ENCODE results near the gene RPS24.

DNA sequence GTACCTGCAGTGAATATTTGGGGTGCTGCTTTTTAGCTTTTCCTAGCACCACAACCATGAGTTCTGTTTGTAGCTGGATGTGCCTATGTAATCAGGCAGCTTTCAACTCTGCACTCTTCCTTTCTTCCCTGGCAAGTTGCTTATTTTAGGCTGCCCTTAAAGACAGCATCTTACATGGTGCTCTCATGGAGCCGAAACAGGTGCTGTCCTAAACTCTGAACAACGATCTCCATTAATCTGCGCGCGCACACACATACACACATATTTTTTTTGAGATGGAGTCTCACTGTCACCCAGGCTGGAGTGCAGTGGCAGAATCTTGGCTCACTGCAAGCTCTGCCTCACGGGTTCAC, 9.1 kb downstream of the RPS24 start:
- TF ChIP-seq EZH2phosphoT487 (conservative IDR thresholded peaks at IDR 0.05; ENCODE audit: low read length) (no peak), CTCF (IDR thresholded peaks at IDR 0.05; ENCODE audit: insufficient read depth, low read length, poor library complexity, severe bottlenecking) (no peak)
